Mesenchymal stem cell (in vitro differentiated cells and primary cell): Measurements from ENCODE around the gene CYP27A1.

Experiments used
- DNase-seq: peaks from one replicate; pipeline ENCODE4 v3.0.0-alpha.2; 2013
- H2AFZ ChIP-seq: one replicate; pipeline ENCODE4 v1.6.1; 2013; ENCODE audit warnings: low read depth, mild to moderate bottlenecking, control low read depth, inconsistent platforms, low read length, moderate library complexity
- H2AK5ac ChIP-seq: 2 replicates; pipeline ENCODE4 v1.6.1; 2013; ENCODE audit warnings: low read length, moderate library complexity, mild to moderate bottlenecking, inconsistent platforms; ENCODE audit not compliant: severe bottlenecking
- H2BK120ac ChIP-seq: one replicate; pipeline ENCODE4 v1.6.1; 2013; ENCODE audit warnings: low read depth, mild to moderate bottlenecking, inconsistent platforms, low read length, moderate library complexity
- H2BK12ac ChIP-seq, 2 experiments: one replicate each; pipeline ENCODE4 v1.6.1; 2013; ENCODE audit warnings: inconsistent platforms in 2 of 2, low read length in 2 of 2, mild to moderate bottlenecking in 2 of 2, moderate library complexity in 2 of 2, control low read depth in 1 of 2
- H2BK15ac ChIP-seq: one replicate; pipeline ENCODE4 v1.6.1; 2013; ENCODE audit warnings: mild to moderate bottlenecking, low read depth, inconsistent platforms; ENCODE audit not compliant: poor library complexity, severe bottlenecking
- H2BK5ac ChIP-seq: 2 replicates; pipeline ENCODE4 v1.6.1; 2013; ENCODE audit warnings: low read depth, mild to moderate bottlenecking, low read length, control low read depth, inconsistent platforms; ENCODE audit not compliant: poor library complexity, severe bottlenecking
- H3K14ac ChIP-seq, 2 experiments: one replicate each; pipeline ENCODE4 v1.6.1; 2013; ENCODE audit warnings: inconsistent platforms in 2 of 2, low read length in 2 of 2, control low read depth in 1 of 2, mild to moderate bottlenecking in 1 of 2, moderate library complexity in 1 of 2
- H3K18ac ChIP-seq, 2 experiments: one replicate each; pipeline ENCODE4 v1.6.1; 2013; ENCODE audit warnings: inconsistent platforms in 2 of 2, low read length in 2 of 2, control low read depth in 1 of 2, low read depth in 1 of 2, mild to moderate bottlenecking in 1 of 2
- H3K23ac ChIP-seq, 2 experiments: one replicate each; pipeline ENCODE4 v1.6.1; 2013; ENCODE audit warnings: inconsistent platforms in 2 of 2, low read length in 2 of 2, mild to moderate bottlenecking in 2 of 2, moderate library complexity in 2 of 2, control low read depth in 1 of 2
- H3K27ac ChIP-seq: 2 replicates; pipeline ENCODE4 v1.5.1; 2013; ENCODE audit warnings: mild to moderate bottlenecking, moderate library complexity, low read length, control low read depth, inconsistent platforms; ENCODE audit not compliant: poor library complexity, severe bottlenecking
- H3K27me3 ChIP-seq, 2 experiments: 2 replicates each; pipeline versions ENCODE4 v1.6.1 to v1.7.0; 2013; ENCODE audit warnings: low read length in 2 of 2, mild to moderate bottlenecking in 2 of 2, moderate library complexity in 2 of 2, control low read depth in 1 of 2, inconsistent platforms in 1 of 2; ENCODE audit not compliant: control insufficient read depth in 1 of 2, insufficient read depth in 1 of 2
- H3K36me3 ChIP-seq, 2 experiments: 2 replicates each; pipeline versions ENCODE4 v1.6.1 to v1.7.0; 2013; ENCODE audit warnings: low read length in 2 of 2, control low read depth in 1 of 2, inconsistent platforms in 1 of 2, low read depth in 1 of 2, mild to moderate bottlenecking in 1 of 2; ENCODE audit not compliant: insufficient read depth in 2 of 2, control insufficient read depth in 1 of 2
- H3K4ac ChIP-seq, 2 experiments: one replicate each; pipeline ENCODE4 v1.6.1; 2013; ENCODE audit warnings: inconsistent platforms in 2 of 2, low read length in 2 of 2, mild to moderate bottlenecking in 2 of 2, moderate library complexity in 2 of 2, control low read depth in 1 of 2, low read depth in 1 of 2
- H3K4me1 ChIP-seq: 2 replicates; pipeline ENCODE4 v1.6.1; 2013; ENCODE audit warnings: low read depth, low read length, control low read depth; ENCODE audit not compliant: control insufficient read depth, insufficient read depth
- H3K4me2 ChIP-seq: 2 replicates; pipeline ENCODE4 v1.6.1; 2013; ENCODE audit warnings: low read length, mild to moderate bottlenecking, inconsistent platforms; ENCODE audit not compliant: poor library complexity, severe bottlenecking
- H3K4me3 ChIP-seq, 2 experiments: 2 replicates each; pipeline versions ENCODE4 v1.5.1 to v1.7.0; 2013; ENCODE audit warnings: low read length in 2 of 2, mild to moderate bottlenecking in 2 of 2, control low read depth in 1 of 2, low read depth in 1 of 2; ENCODE audit not compliant: insufficient read depth in 1 of 2
- H3K79me1 ChIP-seq: replicated peaks from 2 replicates; pipeline ENCODE4 v1.6.1; 2013; ENCODE audit warnings: mild to moderate bottlenecking, control low read depth, low read length, inconsistent platforms; ENCODE audit not compliant: poor library complexity, severe bottlenecking
- H3K9ac ChIP-seq: 2 replicates; pipeline ENCODE4 v1.7.0; 2013; ENCODE audit warnings: mild to moderate bottlenecking, low read length, moderate library complexity
- H3K9me3 ChIP-seq: 2 replicates; pipeline ENCODE4 v1.7.0; 2013; ENCODE audit warnings: mild to moderate bottlenecking, low read length; ENCODE audit not compliant: control insufficient read depth
- H4K8ac ChIP-seq: one replicate; pipeline ENCODE4 v1.6.1; 2013; ENCODE audit warnings: inconsistent platforms, mild to moderate bottlenecking, low read length, moderate library complexity
- H4K91ac ChIP-seq: one replicate; pipeline ENCODE4 v1.6.1; 2013; ENCODE audit warnings: mild to moderate bottlenecking, low read length, inconsistent platforms
- WGBS: methylation state at CpG from one replicate; pipeline ENCODE4 v1.1.7; 2013; ENCODE audit warnings: mixed read lengths; 5-methylcytosine and 5-hydroxymethylcytosine counted together

Gene CYP27A1

DNA sequence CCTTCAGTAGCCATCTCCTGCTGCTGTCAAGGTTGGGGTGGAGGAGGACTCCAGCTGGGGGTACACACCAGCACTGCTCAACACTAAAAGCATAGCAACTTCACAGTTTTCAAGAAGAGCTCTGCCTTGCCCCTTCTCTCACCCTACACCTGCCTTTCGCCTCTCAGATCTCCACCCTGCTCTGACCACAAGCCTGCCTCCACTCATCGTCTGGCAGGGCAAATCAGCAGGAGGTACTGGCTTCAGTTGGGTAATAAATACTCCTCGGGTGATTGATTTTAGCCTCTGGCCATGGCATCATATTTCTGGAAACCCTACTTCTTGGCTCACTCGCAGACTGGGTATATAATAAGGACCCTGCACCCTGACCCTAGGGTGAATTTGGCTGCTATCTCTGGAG is 52.7 kb downstream of the CYP27A1 start:
- H3K4me2 ChIP-seq: peak overlapping the region; percentile 14
- 82% methylated on average over 4 of the region's 4 CpGs for WGBS
- no peak overlapping the region for H2BK12ac ChIP-seq
- no peak overlapping the region for H3K4me3 ChIP-seq
- H3K9ac ChIP-seq: no peak overlapping the region
- no peak overlapping the region for H4K91ac ChIP-seq
- no peak overlapping the region for H3K18ac ChIP-seq
- no peak overlapping the region for H2AFZ ChIP-seq
- peak overlapping the region in 1 of 2 experiments; percentile 31 for H3K23ac ChIP-seq
- H2BK120ac ChIP-seq: no peak overlapping the region
- H2AK5ac ChIP-seq: no peak overlapping the region
- H3K27ac ChIP-seq: no peak overlapping the region
- H3K79me1 ChIP-seq: no peaks in the 10 kb centered on the region
- no peak for DNase-seq
- no peak overlapping the region for H2BK15ac ChIP-seq
- no peaks in the 10 kb centered on the region for H3K36me3 ChIP-seq
- H3K27me3 ChIP-seq: peaks cover 6 to 83% of the 10 kb centered on the region in 2 experiments
- peaks cover 13% of the 10 kb centered on the region for H3K4me1 ChIP-seq
- H3K4ac ChIP-seq: no peak overlapping the region
- H3K14ac ChIP-seq: peak overlapping the region in 1 of 2 experiments; percentile 35
- H4K8ac ChIP-seq: no peak overlapping the region
- H3K9me3 ChIP-seq: peaks cover 12% of the 10 kb centered on the region
- no peak overlapping the region for H2BK5ac ChIP-seq

DNA sequence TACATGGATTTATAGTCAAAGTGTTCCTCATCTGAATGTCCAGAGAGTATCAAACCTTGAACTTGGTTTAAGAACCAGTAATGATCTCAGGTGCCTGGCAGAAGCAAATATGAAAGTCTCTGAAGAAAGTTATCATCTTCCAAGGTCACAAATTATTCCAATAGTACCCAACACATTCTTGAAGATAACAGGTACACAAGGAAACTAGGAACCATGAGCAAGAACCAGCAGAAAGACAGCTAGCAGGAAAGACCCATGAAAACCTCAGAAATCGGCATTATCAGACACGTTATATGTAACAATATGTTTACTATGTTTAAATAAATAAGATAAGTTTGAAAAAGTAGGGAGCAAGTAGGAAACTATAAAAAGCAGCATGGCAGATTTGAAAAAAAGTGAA is 55.5 kb downstream of the CYP27A1 start:
- Histone ChIP-seq H3K4ac (no peak overlapping the region), H3K18ac (no peak overlapping the region), H4K91ac (no peak overlapping the region), H2BK15ac (no peak overlapping the region), H3K79me1 (no peaks in the 10 kb centered on the region), H3K9me3 (peaks cover 12% of the 10 kb centered on the region), H3K27me3 (peaks cover 6 to 55% of the 10 kb centered on the region in 2 experiments), H3K9ac (no peak overlapping the region), H3K14ac (no peak overlapping the region), H2BK5ac (no peak overlapping the region), H3K23ac (no peak overlapping the region), H3K4me1 (peaks cover 10% of the 10 kb centered on the region), H3K36me3 (no peaks in the 10 kb centered on the region), H3K27ac (no peak overlapping the region), H2BK12ac (no peak overlapping the region), H2AFZ (no peak overlapping the region), H4K8ac (no peak overlapping the region), H2AK5ac (no peak overlapping the region), H3K4me3 (no peak overlapping the region), H2BK120ac (no peak overlapping the region), H3K4me2 (no peak overlapping the region)
- no CpG with 5 or more reads among the region's 2 CpGs for WGBS
- no peak for DNase-seq

DNA sequence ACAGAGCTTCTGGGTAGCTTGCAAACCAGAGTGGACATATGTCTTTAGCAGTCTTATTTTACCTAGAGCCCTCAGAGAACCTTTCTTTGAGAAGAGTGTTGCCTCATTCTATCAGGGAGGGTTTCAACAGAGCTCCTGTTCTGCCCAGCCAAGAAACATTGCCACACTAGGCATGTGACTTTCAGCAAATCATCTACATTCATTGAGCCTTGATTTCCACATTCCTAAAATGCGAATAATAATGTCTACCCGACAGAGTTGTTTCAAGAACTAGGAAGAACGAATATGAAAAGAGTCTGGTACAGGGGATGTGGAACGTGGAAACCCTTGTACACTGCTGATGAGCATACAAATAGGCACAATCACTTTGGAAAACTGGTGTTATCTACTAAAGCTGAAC is 57.5 kb downstream of the CYP27A1 start:
- Histone ChIP-seq H3K27me3 (peaks cover 6 to 36% of the 10 kb centered on the region in 2 experiments), H4K8ac (no peak overlapping the region), H3K4ac (no peak overlapping the region), H3K4me1 (peaks cover 7% of the 10 kb centered on the region), H4K91ac (no peak overlapping the region), H3K9ac (no peak overlapping the region), H3K4me2 (no peak overlapping the region), H2BK120ac (no peak overlapping the region), H3K4me3 (peak overlapping the region in 1 of 2 experiments; percentile 17), H3K27ac (no peak overlapping the region), H2AK5ac (no peak overlapping the region), H3K36me3 (no peaks in the 10 kb centered on the region), H2BK12ac (no peak overlapping the region), H3K14ac (no peak overlapping the region), H3K9me3 (peaks cover 12% of the 10 kb centered on the region), H2BK5ac (no peak overlapping the region), H3K23ac (no peak overlapping the region), H3K79me1 (no peaks in the 10 kb centered on the region), H2AFZ (no peak overlapping the region), H2BK15ac (no peak overlapping the region), H3K18ac (no peak overlapping the region)
- 86% methylated on average over 4 of the region's 4 CpGs for WGBS
- DNase-seq: peak; percentile 61

DNA sequence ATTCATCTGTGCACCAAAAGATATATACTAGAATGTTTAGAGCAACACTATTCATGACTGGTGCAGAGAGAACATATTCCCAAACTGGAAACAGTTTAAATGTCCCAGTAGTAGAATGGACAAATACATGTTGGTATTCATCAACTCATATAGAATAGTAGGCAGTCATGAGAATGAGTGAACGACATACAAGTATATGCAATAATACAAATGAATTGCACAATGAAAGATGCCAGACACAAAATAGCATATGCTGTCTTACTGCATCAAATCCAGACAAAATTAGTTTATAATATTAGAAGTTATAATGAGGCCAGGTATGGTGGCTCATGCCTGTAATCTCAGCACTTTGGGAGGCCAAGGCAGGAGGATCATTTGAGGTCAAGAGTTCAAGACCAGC is 57.9 kb downstream of the CYP27A1 start:
- H3K4me1 ChIP-seq: peaks cover 3% of the 10 kb centered on the region
- no peak overlapping the region for H3K14ac ChIP-seq
- H3K27ac ChIP-seq: no peak overlapping the region
- no peak overlapping the region for H3K4ac ChIP-seq
- no peak overlapping the region for H3K18ac ChIP-seq
- no peak overlapping the region for H2BK120ac ChIP-seq
- DNase-seq: no peak
- no peak overlapping the region for H4K8ac ChIP-seq
- no peak overlapping the region for H3K4me2 ChIP-seq
- no CpG with 5 or more reads among the region's 1 CpG for WGBS
- H2AFZ ChIP-seq: no peak overlapping the region
- H3K9me3 ChIP-seq: peaks cover 12% of the 10 kb centered on the region
- H3K36me3 ChIP-seq: no peaks in the 10 kb centered on the region
- H3K9ac ChIP-seq: no peak overlapping the region
- H2AK5ac ChIP-seq: no peak overlapping the region
- no peak overlapping the region for H2BK5ac ChIP-seq
- H2BK15ac ChIP-seq: no peak overlapping the region
- no peak overlapping the region for H4K91ac ChIP-seq
- no peak overlapping the region for H3K23ac ChIP-seq
- H3K79me1 ChIP-seq: no peaks in the 10 kb centered on the region
- H3K4me3 ChIP-seq: peak overlapping the region in 1 of 2 experiments; percentile 17
- H3K27me3 ChIP-seq: peaks cover 2 to 32% of the 10 kb centered on the region in 2 experiments
- no peak overlapping the region for H2BK12ac ChIP-seq
